ENCODE results near the gene TRPV6.

Gene TRPV6

DNA sequence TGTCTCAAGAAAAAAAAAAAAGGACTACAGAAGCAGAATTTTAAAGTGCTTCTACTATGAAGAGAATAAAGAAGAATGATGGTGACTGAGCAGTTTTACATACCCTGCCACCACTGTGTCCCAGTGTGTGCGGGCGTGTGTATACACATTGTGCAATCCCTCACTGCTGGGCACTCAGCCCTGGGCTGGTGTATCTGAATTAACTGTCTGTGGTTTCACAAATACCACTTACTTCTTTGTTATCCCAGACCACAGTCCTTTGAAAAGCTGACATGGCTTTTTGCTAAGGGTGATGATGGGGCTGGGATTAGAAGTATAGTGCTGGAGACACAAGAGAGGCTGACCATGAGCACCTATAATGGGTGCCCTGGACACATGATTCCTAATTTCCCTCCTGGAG, 21.1 kb upstream of the TRPV6 start:
- no peak for DNase-seq

DNA sequence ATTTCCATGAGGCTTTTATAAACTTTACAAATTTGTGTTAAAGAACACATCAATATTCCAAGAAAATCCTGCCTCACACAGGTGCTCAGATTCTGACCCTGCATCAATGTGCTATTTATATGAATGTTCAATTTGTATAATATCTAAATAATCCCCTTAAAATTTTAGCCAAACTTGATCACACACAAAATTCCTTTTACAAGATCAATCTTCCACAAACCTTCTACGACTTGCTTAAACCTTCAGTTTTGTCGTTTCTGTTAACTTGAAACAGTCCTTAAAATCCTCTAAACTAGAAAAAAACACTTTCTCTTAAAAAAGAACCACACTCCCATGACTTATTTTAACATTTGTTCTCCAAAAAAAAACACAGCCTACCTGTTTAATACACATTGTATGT, 20.2 kb upstream of the TRPV6 start:
- DNase-seq = no peak

DNA sequence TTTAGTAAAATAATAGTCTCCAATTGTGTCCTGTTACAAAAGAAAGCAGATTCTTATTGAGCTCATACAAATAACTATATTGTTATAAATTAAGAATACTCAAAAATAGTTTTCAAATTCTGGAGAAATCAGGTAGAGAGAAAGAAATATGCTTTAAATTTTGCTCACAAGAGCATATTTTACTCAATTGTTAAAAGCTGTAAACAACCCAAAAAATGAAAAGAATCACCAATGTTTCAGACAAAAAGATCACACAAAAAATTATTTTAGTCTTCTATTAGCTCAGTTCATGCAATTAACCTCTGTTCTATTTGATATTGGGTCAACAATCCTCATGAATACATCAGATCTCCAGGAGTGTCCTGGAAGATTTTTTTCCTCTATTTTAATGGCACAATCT, 18.6 kb upstream of the TRPV6 start:
- DNase-seq = no peak

DNA sequence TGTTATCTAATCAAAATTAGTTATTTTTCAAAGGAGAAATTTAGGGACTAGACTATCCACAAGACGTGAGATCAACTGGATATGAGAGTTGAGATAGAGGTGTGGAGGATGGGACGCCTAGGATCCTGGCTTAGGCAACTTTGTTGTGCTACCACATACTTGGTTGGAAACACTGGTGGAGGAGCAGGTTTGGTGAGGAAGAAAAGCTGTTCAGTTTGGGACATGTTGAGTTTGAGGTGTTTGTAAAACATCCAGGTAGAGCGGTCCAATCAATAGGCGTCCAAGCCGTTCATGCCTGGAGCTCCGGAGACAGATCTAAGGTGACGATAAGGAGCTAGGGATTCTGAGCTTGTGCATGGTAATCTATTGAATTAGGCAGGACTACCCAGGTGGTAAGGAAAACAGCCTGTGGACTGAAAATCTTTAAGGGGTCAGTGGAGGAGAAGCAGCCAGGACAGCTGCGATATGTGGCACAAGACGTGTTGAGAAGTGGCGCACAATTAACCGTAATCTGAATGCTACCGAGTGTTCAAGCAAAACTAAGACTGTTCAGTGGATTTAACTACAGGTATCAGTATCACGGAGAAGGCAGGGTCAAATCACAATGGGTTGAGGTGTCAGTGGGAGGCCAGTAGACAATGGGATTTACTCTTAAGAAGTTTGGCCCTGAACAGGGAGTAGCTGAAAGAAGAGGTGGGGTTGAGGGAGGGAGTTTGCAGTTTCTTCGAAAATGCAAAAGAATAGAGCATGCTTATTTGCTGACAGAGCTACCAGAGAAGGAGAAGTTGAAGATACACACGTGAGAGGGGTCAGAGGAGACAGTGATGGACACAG, 16.1 kb upstream of the TRPV6 start:
- no peak for DNase-seq

DNA sequence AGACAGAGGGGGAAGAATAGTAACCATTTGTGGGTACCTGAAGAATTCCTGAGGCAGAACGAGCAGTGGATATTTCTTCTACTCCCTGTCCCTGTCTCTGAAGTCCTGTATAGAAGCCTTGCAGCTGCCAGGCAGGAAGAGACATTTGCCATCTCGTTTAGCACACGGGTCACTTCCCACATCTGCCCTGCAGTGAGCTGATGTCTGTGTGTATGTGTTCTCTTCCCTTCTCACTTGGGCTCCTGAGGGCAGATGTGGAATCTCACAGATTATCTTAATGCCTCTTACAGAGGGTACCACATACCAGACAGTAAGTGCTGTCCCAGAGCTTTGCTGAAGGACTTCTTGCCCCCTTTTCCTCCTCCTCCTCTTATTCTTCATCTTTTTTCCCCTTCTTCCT, 14.1 kb upstream of the TRPV6 start:
- no peak for DNase-seq

DNA sequence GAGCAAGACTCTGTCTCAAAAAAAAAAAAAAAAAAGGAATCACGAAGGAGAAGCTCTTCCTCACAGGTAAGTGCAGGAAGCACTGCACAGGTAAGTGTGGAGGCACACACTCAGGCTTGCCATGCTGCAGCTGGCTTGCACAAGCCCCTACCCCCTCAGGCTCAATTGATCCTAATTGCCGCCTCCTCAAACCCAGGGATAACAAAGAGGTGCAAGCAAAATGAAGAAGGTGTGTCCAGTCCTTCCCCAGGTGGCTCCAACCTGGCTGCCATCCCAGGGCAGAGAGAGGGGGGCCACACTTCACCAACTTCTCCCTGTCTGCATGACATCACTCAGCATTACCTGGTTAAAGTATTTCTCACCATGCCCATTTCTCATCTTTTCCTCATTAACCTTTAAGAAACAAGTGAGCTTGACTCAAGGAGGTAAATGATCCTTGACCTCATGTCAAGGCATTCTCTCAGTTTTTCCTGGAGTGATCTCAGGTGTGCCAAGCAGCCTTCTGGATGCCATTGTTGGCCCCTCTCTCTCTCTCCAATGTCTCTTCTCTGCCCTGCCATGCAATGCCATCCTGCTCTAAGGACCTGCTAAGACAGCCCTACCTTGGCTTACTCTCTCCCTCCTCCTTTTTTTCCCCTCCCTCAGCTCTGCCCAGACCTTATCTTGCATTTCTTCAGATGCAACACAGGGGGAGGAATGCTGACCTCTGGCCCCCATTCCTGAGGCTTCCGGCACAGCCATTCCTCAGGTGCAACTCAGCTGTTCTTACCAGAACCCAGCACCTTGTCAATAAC, 13.0 kb upstream of the TRPV6 start:
- no peak for DNase-seq

DNA sequence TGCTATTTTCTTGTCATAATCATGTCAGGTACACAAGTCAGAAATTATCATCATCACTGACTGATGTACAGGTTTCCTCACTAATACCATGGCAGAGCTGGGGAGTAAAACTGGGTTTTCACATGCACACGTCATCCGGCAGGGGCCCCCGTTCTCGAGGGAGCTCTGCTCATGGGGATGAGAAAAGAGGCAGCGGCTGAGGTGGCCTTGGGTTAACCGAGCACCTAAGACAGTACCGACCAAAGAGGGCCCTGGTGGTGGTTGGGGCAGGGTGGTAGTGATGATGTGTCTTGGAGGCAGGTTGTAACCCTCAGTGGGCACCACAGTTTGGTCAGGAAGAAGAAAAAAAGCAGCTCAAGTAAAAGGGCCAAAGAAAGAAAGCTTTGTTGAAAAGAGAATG, 12.1 kb upstream of the TRPV6 start:
- DNase-seq = no peak

DNA sequence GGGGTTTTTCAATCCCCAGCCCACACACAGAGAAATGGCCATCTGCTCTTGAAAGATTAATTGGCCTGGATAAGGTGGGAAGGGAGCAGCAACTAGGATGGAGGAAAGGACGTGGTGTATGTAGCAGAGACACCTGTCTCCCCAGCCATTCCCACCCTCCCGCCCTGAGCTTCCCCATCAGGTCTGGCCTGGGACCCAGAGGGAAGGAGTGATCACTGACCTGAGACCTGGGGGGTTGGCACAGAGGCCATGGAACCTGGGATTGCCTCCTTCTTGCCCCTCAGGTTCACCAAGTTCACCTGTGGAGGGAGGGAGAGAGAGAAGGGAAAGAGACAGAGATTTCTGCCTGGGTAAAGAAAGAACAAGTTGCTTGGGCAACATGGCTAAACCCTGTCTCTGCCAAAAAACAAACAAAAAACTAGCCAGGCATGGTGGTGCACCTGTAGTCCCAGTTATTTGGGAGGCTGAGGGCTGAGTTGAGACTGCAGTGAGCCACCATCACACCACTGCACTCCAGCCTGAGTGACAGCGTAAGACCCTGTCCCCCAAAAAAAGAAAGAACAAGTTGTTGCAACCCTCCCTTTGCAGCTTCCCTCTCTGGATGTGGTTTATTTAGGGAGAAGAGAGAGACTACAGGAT, 11.3 kb upstream of the TRPV6 start:
- no peak for DNase-seq

DNA sequence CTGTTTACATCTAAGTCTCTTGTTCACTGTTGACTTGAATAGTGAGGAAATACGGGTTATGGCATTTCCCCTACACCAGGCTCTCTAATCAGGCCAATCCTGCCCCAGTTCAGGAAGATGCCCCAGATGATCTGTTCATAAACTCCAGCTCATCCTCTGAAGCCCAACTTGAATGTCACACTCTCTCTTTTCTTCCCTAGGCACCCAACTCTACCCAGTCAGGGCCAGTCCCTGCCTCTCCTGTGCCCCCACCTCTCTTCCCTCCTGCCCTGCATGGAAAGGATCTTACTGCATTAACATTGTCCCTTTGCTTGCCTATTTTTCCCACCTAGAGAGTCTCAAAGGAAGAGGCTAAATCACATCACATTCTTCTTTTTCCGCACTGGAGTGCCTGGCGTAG, 10.6 kb upstream of the TRPV6 start:
- DNase-seq = no peak

DNA sequence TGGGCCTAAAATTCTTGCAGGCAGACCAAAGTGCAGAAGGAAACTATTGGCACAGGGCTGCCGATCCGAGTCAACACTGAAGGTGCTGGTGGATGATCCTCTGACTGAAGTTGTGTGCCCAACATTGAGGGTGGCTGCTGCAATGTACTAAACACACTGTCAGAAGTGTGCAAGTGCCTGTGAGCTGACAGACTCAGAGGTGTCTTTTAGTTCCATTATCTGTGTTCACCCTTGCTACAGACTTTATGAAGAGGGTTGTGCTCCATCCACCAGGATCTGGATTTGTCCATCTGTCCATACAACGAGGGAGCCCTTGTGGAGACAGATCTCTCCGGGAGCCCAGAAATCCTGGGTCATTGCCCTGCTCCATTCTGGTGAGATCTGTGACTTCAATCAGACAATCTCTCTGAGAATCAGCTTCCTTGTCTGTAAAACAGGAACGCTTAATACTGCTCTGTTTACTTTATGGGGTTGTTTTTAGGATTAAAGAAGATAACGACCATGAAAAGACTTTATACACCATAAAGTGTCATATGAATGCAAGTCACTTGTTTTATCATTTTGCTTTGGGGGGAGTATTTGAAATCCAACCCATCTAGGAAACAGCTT, 9.5 kb upstream of the TRPV6 start:
- DNase-seq = no peak

DNA sequence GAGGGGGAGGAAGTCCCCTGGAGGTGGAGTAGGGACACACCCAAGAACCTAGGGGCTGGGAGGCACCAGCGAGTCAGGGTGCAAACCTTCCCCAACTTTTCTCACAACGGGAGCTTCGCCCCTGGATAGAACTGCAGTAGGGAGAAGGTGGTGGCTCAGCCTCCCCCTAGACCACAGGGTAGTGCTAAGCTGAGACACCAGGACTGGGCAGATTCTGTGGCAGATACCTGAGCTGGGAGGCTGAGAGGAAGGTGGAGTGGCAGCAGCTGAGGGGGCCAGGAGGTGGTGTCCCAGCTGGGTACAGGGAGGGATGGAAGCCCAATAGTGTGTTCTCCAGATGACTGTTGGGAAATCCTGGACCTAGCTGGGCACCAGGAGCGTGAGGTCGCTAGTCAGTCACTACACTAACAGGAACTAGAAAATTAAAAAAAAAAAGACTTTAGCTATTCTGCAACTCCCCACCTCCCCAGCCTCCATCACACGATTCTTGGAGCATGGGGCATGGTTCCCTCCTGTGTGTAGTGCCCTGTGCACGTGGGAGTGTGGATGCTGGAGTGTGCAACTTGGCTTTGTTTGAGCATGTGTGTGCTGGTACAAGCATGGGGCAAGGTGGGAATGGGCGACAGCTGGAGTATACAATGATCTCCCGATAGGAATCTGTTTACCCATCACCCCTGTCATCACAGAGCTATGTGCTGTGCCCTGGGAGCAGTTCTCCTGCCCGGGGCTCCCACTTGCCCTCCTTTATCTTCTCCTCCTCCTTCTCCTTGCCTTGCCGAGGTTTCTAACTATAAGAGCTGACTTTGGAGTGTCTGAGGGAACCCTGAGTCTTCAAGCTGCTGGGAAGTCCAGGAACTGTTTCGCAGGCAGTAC, 8.8 kb upstream of the TRPV6 start:
- DNase-seq = no peak

DNA sequence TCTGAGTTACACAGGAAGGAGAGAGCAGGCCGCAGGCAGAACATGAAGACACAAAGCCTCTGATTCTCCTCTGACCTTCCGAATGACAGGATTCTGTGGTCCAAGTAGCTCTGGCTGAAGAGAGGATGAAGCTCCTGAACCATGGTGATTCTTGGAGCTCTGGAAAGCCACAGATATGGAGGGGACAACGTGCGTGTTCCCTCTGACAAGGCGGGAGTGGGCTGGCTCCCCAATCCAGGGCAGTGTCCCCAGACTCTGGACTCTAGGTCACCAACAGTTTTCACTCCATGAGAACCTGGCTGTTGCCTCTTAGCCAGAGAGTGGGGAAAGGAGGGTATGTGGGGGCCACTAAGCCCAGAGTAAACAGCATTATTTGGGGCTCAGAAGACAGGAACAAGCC, 7.4 kb upstream of the TRPV6 start:
- DNase-seq = no peak

DNA sequence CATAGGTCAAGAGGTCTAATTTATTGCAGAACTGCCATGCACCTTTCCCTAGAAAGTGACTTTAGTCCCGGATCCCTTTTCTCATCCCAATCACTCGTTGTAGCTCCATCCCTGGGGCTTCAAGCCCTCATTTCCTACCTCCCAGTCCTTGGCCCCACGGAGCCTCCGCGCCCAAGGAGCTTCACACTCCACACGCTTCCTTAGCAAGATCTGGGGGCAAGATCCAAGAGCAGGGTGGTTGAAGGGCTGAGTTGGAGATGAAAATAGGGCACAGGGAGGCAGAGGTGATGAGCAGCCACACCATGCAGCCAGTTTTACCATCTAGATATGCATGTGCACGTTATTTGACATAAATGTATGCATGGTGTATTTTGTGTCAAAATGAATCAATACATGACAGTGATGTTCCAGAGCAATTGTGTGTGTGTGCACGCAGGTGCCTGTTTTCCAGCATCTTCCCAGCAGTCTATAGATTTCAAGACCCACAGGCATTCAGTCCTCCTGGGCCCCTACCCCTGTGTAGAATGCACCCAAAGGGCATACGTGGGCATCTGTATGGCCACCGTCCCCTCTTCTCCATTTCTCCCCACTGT, 6.0 kb upstream of the TRPV6 start:
- no peak for DNase-seq

DNA sequence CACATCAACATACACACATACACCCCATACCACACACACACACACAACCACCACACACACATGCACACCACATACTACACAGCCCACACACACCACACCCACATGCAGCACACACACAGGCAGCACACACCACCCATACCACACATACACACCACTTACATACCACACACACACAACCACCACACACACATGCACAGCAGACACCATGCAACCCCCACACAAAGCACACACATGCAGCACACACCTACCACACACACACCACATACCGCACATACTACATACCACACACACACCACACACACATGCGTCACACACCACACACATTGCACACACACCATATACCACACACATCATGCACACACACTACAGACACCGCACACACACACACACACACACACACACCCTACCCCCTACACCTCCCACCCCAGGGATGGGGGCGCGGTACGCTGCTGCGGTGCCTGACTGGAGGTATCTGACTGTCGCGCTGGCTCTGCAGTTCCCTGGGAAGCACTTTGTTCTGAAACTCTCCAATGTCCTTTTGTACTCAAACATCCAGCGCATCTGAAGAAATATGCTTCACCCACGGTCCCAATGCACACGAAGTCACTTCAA, 5.4 kb upstream of the TRPV6 start:
- no peak for DNase-seq

DNA sequence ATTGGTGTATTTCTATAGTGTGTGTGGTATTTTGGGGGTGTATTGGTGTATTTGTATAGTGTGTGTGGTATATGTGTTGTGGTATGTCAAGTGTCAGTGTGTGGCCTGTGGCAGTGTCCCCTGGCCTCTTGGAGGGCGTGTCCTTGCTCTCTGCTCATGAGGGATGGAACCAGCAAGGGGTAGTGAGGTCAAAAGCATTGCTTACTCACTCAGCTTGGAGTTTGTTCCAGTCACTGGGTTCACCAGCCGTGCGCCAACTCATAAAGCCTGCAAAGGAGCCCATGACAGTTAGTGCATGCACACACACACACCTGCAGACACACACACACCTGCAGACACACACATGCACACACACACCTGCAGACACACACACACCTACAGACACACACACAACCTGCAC, 4.3 kb upstream of the TRPV6 start:
- no peak for DNase-seq

DNA sequence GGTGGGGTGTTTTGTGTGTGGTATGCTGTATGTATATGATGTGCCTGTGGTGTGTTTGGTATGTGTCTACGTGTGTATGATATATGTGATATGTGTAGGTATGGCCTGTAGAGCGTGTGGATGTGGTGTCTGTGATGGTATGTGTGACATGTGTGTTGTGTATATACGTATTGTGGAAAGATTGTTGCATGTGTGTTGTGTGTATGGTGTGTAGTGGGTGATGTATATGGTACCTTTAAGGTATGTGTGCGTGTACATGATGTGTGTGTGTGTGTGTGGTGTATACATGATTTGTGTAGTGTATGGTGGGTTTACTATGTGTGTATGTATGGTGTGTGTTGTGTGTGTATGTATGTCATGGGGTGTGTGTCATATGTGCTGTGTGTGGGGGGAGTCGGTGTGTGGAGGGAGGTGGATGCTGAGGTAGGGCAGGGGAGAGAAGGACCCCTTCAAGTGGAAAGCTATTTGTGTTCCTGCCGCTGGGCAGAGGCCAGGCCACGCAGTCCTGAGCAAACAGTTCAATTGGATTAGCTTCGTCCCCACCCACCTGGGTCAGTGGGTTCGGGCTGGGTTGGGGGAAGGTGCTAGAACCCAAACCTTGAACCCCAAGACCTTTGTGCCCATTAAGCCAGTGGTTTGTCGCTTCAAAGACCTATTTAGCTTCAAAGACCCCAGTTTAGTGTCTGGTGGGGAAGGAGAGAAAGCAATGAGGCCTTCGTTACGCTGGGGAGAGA, 1.9 kb upstream of the TRPV6 start:
- no peak for DNase-seq

DNA sequence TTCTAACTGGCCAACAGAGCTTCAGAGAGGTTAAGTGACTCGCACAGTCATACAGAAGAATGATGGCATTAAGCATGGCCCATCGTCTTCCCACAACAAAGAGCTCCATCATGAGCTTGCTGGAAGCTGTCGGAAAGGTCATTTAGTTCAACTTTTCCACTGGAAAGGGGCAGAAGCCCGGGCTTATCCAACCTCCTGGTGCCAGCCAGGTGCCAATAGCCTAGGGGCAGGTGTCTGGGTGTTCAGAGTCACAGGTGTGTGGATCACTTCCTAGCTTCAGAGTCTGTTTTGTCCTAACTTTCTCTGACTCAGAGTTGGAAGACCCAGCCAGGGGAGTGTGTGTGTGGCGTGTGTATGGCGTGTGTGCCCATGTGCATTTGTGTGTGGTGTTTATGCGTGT, 1.3 kb upstream of the TRPV6 start:
- DNase-seq = no peak

DNA sequence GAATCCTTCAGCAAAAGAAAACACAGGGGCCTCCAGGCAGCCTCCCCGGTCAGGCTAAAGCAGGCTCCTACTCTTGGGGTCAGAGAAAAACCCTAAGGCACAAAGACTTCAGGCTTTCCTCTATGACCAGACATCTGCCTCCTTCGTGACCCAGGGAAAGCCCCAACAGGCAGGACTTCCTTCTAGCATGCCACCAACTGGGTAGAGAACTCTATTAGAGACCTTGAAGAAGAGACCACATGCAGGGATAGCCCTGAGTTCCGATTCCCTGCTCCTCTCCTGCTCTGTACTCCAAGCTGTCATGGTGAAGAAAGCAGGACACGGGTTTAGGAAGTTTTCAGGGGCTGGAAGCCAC, 1.3 kb downstream of the TRPV6 start:
- no peak for DNase-seq

DNA sequence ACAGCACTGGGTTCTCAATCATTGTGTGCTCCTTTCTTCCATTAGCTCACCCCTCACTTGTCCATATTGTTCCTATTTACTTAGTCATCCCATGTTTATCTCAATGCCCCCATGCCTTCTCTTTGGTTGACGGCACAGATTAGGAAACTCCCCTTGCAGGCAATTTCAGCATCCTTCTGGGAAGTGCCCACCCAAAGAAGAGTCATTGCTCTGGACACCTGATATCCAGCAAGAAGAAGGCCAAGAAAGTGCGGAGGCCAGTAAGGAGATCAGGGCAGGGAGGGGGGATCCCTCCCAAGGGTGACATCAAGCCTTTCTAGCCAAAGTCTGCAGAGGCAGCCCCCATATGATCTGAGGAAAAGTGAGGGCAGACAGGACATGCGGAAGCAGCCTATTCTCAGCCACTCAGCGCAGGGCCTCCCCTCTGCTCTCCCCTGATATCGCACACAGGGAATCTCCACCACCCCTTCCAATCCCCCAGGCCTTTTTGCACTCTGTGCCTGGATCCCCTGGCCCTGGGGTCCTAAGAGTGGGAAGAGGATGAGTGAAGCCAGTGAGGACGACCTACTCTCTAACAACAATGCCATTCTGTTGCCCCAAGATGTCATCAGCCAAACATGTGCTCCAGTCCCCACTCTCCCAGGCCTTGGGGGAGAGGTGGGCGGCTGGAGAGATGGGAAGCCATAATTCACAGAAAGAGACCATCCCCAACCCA, 1.8 kb downstream of the TRPV6 start:
- DNase-seq = no peak

DNA sequence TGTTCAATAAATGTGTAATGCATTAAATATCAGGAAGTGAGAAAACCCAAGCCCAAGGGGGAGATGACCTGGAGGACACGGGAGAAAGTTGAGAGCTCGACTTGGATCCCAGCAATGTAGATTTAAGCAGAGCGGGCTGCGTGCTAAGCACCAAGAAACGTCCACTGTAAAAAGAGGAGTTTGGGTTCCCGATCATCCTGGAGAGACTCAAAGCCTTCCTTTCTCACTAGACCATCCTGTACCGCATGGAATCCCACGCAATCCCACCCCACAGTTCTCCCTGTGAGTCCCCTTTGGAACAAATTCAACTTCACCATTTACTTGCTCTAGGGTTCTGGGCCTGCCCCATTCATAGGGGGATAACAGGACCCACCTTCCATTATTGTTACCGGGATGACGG, 2.4 kb downstream of the TRPV6 start:
- DNase-seq = no peak

DNA sequence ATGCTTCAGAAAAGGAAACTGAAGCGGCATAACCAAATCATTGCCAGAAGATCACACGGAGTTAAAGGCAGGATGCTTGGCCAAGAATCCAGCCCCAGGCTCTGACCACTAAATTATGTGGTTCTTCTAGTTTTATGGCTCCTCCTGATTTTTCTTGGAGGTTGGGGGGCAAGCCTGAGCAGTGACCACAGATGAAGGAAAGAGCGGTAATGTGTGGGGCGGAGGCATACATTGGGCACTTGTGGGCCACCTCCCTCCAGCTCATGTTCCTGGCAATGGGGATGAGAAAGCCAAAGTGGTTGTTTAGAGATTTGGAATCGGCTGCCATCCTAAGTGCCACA, 3.2 kb downstream of the TRPV6 start:
- DNase-seq = no peak
